Measurements from ENCODE around the gene CEP170B. TPM values are rescaled to one million over a fixed set of nuclear protein-coding genes. Genes with fewer than 3 reads are reported as not detected.

Gene CEP170B
- total and polyA plus RNA-seq, 4 donors, result 1.5 to 10.9 (median 6.7) TPM

DNA sequence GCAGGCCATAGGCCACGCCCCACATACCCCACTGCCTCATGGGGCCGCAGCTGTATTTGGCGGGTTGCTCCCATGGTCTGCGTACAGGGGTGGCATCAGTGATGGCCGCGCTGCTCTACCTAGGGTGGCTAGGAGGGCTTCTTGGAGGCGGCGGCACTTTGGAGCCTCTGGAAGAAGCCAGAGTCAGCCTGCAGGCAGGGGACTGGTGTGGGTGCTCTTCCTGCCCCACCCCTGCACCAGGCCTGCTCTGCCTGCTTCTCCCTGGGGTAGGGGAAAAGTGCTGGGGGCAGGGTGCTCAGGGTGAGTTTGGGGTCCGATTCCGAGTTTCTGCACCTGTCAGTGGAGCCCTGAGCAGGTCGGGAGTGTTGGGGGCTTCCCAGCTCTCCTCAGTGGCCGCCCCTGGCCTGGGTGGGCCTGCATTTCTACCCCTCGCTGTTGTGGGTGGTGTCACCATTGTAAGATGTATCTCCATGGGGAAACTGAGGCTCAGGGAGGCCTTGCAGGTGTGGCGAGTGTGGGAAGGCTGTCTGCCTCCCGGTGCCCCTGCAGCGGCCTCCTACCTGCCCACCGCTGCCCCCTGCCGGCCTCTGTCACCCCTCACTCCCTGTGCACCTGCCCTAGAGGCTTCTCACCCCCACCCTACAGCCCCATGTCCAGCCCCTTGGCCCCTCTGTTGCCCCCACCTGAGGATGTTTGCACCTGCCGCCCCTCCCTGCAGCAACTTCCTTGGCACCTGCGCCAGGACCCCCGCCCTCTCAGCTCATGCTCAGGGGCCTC, 5.5 kb downstream of the CEP170B start:
- 83% methylated on average over 21 of the region's 21 CpGs for WGBS
- TF ChIP-seq, protein P1, sequence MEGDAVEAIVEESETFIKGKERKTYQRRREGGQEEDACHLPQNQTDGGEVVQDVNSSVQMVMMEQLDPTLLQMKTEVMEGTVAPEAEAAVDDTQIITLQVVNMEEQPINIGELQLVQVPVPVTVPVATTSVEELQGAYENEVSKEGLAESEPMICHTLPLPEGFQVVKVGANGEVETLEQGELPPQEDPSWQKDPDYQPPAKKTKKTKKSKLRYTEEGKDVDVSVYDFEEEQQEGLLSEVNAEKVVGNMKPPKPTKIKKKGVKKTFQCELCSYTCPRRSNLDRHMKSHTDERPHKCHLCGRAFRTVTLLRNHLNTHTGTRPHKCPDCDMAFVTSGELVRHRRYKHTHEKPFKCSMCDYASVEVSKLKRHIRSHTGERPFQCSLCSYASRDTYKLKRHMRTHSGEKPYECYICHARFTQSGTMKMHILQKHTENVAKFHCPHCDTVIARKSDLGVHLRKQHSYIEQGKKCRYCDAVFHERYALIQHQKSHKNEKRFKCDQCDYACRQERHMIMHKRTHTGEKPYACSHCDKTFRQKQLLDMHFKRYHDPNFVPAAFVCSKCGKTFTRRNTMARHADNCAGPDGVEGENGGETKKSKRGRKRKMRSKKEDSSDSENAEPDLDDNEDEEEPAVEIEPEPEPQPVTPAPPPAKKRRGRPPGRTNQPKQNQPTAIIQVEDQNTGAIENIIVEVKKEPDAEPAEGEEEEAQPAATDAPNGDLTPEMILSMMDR (IDR thresholded peaks at IDR 0.05; ENCODE audit: low read depth, low read length, missing input control), result peak; percentile 30
- TF ChIP-seq FOXA1 (IDR thresholded peaks at IDR 0.05), result no peak
- Histone ChIP-seq H3K36me3 (ENCODE audit: control insufficient read depth in 4 of 4, insufficient read depth in 3 of 4, low read depth in 1 of 4, low read length in 3 of 4) (no peaks in the 10 kb centered on the region), H3K4me3 (ENCODE audit: low read depth in 1 of 3, low read length in 3 of 3) (no peak overlapping the region), H3K27ac (ENCODE audit: low read depth in 1 of 2, low read length in 2 of 2) (no peak overlapping the region), H3K9me3 (ENCODE audit: control insufficient read depth in 4 of 4, low read length in 3 of 4) (no peaks in the 10 kb centered on the region), H3K9ac (ENCODE audit: low read depth in 1 of 2, low read length in 2 of 2) (no peak overlapping the region), H3K27me3 (ENCODE audit: control insufficient read depth in 4 of 4, insufficient read depth in 4 of 4, low read length in 3 of 4) (no peaks in the 10 kb centered on the region), H3K4me1 (ENCODE audit: control insufficient read depth in 4 of 4, insufficient read depth in 4 of 4, low read length in 3 of 4) (peaks cover 21 to 59% (median 44%) of the 10 kb centered on the region in 4 donors)
- DNase-seq (ENCODE audit: low spot score), result peak; percentile 51

DNA sequence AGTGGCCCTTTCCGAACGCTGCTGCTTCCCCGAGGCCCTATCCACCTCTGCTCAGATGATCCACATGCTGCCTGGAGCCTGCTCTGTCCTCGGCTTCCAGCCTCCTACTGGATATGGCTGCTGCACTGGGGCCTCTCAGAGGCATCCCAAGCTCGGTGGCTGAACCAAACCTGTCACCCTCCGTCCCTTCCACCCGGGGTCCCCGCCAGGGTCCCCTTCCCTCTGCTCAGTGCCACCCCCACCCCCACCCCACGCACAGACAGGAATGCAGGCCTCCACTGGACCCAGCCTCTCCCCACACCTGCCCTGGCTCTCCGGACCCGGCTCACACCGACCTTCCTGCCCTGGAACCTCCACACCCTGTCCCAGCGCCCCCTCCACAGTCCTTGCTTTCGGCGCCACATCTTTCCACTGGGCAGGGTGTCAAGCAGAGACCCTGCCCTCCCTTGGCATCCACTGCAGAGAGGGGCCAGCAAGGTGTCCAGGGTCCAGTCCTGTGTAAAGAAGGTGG, 6.1 kb downstream of the CEP170B start:
- TF ChIP-seq RXRA (IDR thresholded peaks at IDR 0.05), result no peak
- no peak for TF ChIP-seq FOXA1 (IDR thresholded peaks at IDR 0.05)
- TF ChIP-seq TAF1 (conservative IDR thresholded peaks at IDR 0.05), result no peak
- no peak for TF ChIP-seq HNF4A (conservative IDR thresholded peaks at IDR 0.05)
- no peak for TF ChIP-seq YY1 (IDR thresholded peaks at IDR 0.05)
- no peak for TF ChIP-seq MAX (IDR thresholded peaks at IDR 0.05)
- TF ChIP-seq, protein P1 (IDR thresholded peaks at IDR 0.05; ENCODE audit: low read depth, low read length, missing input control), result no peak
- TF ChIP-seq, protein P2, sequence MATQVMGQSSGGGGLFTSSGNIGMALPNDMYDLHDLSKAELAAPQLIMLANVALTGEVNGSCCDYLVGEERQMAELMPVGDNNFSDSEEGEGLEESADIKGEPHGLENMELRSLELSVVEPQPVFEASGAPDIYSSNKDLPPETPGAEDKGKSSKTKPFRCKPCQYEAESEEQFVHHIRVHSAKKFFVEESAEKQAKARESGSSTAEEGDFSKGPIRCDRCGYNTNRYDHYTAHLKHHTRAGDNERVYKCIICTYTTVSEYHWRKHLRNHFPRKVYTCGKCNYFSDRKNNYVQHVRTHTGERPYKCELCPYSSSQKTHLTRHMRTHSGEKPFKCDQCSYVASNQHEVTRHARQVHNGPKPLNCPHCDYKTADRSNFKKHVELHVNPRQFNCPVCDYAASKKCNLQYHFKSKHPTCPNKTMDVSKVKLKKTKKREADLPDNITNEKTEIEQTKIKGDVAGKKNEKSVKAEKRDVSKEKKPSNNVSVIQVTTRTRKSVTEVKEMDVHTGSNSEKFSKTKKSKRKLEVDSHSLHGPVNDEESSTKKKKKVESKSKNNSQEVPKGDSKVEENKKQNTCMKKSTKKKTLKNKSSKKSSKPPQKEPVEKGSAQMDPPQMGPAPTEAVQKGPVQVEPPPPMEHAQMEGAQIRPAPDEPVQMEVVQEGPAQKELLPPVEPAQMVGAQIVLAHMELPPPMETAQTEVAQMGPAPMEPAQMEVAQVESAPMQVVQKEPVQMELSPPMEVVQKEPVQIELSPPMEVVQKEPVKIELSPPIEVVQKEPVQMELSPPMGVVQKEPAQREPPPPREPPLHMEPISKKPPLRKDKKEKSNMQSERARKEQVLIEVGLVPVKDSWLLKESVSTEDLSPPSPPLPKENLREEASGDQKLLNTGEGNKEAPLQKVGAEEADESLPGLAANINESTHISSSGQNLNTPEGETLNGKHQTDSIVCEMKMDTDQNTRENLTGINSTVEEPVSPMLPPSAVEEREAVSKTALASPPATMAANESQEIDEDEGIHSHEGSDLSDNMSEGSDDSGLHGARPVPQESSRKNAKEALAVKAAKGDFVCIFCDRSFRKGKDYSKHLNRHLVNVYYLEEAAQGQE (IDR thresholded peaks at IDR 0.05), result no peak
- no peak for TF ChIP-seq EGR1 (IDR thresholded peaks at IDR 0.05; ENCODE audit: low read depth in 2 of 2)
- no peak for TF ChIP-seq HNF4G (IDR thresholded peaks at IDR 0.05)
- no peaks in the 10 kb centered on the region for H3K36me3 ChIP-seq (ENCODE audit: control insufficient read depth in 4 of 4, insufficient read depth in 3 of 4, low read depth in 1 of 4, low read length in 3 of 4)
- no peak for DNase-seq (ENCODE audit: low spot score)
- WGBS, result 90% methylated on average over 15 of the region's 15 CpGs
- H3K9ac ChIP-seq (ENCODE audit: low read depth in 1 of 2, low read length in 2 of 2), result no peak overlapping the region
- no peak overlapping the region for H3K27ac ChIP-seq (ENCODE audit: low read depth in 1 of 2, low read length in 2 of 2)
- no peaks in the 10 kb centered on the region for H3K27me3 ChIP-seq (ENCODE audit: control insufficient read depth in 4 of 4, insufficient read depth in 4 of 4, low read length in 3 of 4)
- no peak overlapping the region for H3K4me3 ChIP-seq (ENCODE audit: low read depth in 1 of 3, low read length in 3 of 3)
- H3K4me1 ChIP-seq (ENCODE audit: control insufficient read depth in 4 of 4, insufficient read depth in 4 of 4, low read length in 3 of 4), result peaks cover 21 to 58% (median 42%) of the 10 kb centered on the region in 4 donors
- H3K9me3 ChIP-seq (ENCODE audit: control insufficient read depth in 4 of 4, low read length in 3 of 4), result no peaks in the 10 kb centered on the region
